Upper lobe of right lung (tissue), 1 donor: Measurements from ENCODE around the gene LAD1. TPM values are rescaled to one million over a fixed set of nuclear protein-coding genes. Genes with fewer than 3 reads are reported as not detected.

ENCODE experiments used
- ATAC-seq: fragments of 200-7000 bp; cut with Tn5 transposase; one replicate; pipeline ENCODE4 v1.9.1; 2020; ENCODE audit warnings: mild to moderate bottlenecking, moderate library complexity
- DNase-seq: peaks from one replicate; pipeline ENCODE4 v3.0.0-alpha.2; 2020
- H3K27ac ChIP-seq: fragments of 200-600 bp; one replicate; pipeline ENCODE4 v1.8.0; 2022
- H3K27me3 ChIP-seq: fragments of 200-600 bp; one replicate; pipeline ENCODE4 v1.8.0; 2022; ENCODE audit warnings: mild to moderate bottlenecking
- H3K36me3 ChIP-seq: fragments of 200-600 bp; one replicate; pipeline ENCODE4 v1.8.0; 2022
- H3K4me1 ChIP-seq: fragments of 200-600 bp; one replicate; pipeline ENCODE4 v1.8.0; 2022
- H3K4me3 ChIP-seq: fragments of 200-600 bp; one replicate; pipeline ENCODE4 v1.8.0; 2022; ENCODE audit warnings: mild to moderate bottlenecking
- H3K9me3 ChIP-seq: fragments of 200-600 bp; one replicate; pipeline ENCODE4 v1.8.0; 2022
- CTCF ChIP-seq: fragments of 200-600 bp; IDR thresholded peaks from one replicate; pipeline ENCODE4 v1.8.0; 2022; ENCODE audit warnings: antibody characterized with exemption
- intact Hi-C: fragments of 100-400 bp; cut with DNase I; formaldehyde crosslinking; loops from one replicate; pipeline ENCODE4 v1.11.0; 2022
- total RNA-seq: library from RNA; stranded (reverse); fragmentation: NEBNext Ultra II Directional; extraction: Animal tissue kit (Norgen Biotek cat#: 25700); gene quantifications from one replicate; pipeline ENCODE4 v1.2.1, GENCODE V29; 2021
- donor health status: DM: no; HTN: yes; CAD: no; lungs with severe emphysema.

Gene LAD1
- total RNA-seq, 1 donor from 2014 or later: 42.6 TPM

- ATAC-seq (no peak), DNase-seq (no peak)
- intact Hi-C loops: no loop called here
- Histone ChIP-seq H3K27me3 (peaks cover 7% of the 10 kb centered on the region), H3K4me1 (no peaks in the 10 kb centered on the region), H3K4me3 (no peak overlapping the region), H3K27ac (no peak overlapping the region), H3K9me3 (no peaks in the 10 kb centered on the region), H3K36me3 (no peaks in the 10 kb centered on the region)
- TF ChIP-seq CTCF: no peak
These were observed 27.3 kb downstream of the LAD1 start for GRCh38 chr1:201371792-201372191.

GRCh38 chr1:201371276-201371675 is 27.8 kb downstream of the LAD1 start:
- intact Hi-C loops: no loop called here
- Histone ChIP-seq H3K36me3 (no peaks in the 10 kb centered on the region), H3K27ac (no peak overlapping the region), H3K27me3 (peaks cover 7% of the 10 kb centered on the region), H3K9me3 (no peaks in the 10 kb centered on the region), H3K4me1 (no peaks in the 10 kb centered on the region), H3K4me3 (no peak overlapping the region)
- ATAC-seq (no peak), DNase-seq (no peak)
- TF ChIP-seq CTCF: no peak

GRCh38 chr1:201370500-201370899 is 28.6 kb downstream of the LAD1 start:
- H3K4me1 ChIP-seq: no peaks in the 10 kb centered on the region
- TF ChIP-seq CTCF: no peak
- H3K27me3 ChIP-seq: peaks cover 7% of the 10 kb centered on the region
- ATAC-seq (no peak), DNase-seq (no peak)
- H3K4me3 ChIP-seq: no peak overlapping the region
- no peak overlapping the region for H3K27ac ChIP-seq
- intact Hi-C loops: no loop called here
- H3K36me3 ChIP-seq: no peaks in the 10 kb centered on the region
- no peaks in the 10 kb centered on the region for H3K9me3 ChIP-seq

- Histone ChIP-seq H3K27ac (no peak overlapping the region), H3K36me3 (no peaks in the 10 kb centered on the region), H3K27me3 (peaks cover 7% of the 10 kb centered on the region), H3K4me1 (no peaks in the 10 kb centered on the region), H3K9me3 (no peaks in the 10 kb centered on the region), H3K4me3 (no peak overlapping the region)
- peak; percentile 6 for ATAC-seq
- intact Hi-C loops: no loop called here
- TF ChIP-seq CTCF: no peak
- no peak for DNase-seq
These were observed 29.9 kb downstream of the LAD1 start for GRCh38 chr1:201369209-201369608.

- Histone ChIP-seq H3K9me3 (no peaks in the 10 kb centered on the region), H3K27me3 (peaks cover 7% of the 10 kb centered on the region), H3K27ac (no peak overlapping the region), H3K4me1 (no peaks in the 10 kb centered on the region), H3K36me3 (no peaks in the 10 kb centered on the region), H3K4me3 (no peak overlapping the region)
- ATAC-seq: no peak
- DNase-seq: no peak
- intact Hi-C loops: no loop called here
- no peak for TF ChIP-seq CTCF
These were observed 32.4 kb downstream of the LAD1 start for GRCh38 chr1:201366696-201367095.

- Histone ChIP-seq H3K4me1 (no peaks in the 10 kb centered on the region), H3K36me3 (no peaks in the 10 kb centered on the region), H3K27me3 (peaks cover 3% of the 10 kb centered on the region), H3K27ac (no peak overlapping the region), H3K9me3 (no peaks in the 10 kb centered on the region), H3K4me3 (no peak overlapping the region)
- DNase-seq (peak; percentile 60), ATAC-seq (no peak)
- TF ChIP-seq CTCF: no peak
- intact Hi-C loops: no loop called here
These were observed 33.9 kb downstream of the LAD1 start for GRCh38 chr1:201365251-201365650.
